RWPE2 (cell line): ENCODE data around the gene PLD5.
"Not testable (repeated sequence)": the region's sequence is repeated elsewhere in the genome, so short reads cannot be mapped to it uniquely, and the experiment has no call there.

ENCODE experiments used
- ATAC-seq: fragments of 200-7000 bp; cut with Tn5 transposase; 3 replicates; pipeline ENCODE4 v1.9.1; 2021; ENCODE audit warnings: low read depth
- DNase-seq: peaks from one replicate; pipeline ENCODE4 v3.0.0-alpha.2; 2020; ENCODE audit warnings: low spot score
- H3K27ac ChIP-seq: fragments of 450-650 bp; 2 replicates; pipeline ENCODE4 v1.5.1; 2017; ENCODE audit warnings: mild to moderate bottlenecking; ENCODE audit not compliant: poor library complexity, severe bottlenecking
- H3K27me3 ChIP-seq: fragments of 250-450 bp; sonication (Bioruptor Pico); 2 replicates; pipeline ENCODE4 v1.5.1; 2021; ENCODE audit warnings: mild to moderate bottlenecking, moderate library complexity; ENCODE audit not compliant: insufficient read depth, poor library complexity, severe bottlenecking
- H3K36me3 ChIP-seq: fragments of 250-450 bp; sonication (Bioruptor Pico); 2 replicates; pipeline ENCODE4 v1.5.1; 2020; ENCODE audit warnings: low read depth, mild to moderate bottlenecking, moderate library complexity
- H3K4me1 ChIP-seq: fragments of 250-450 bp; sonication (Bioruptor Pico); 2 replicates; pipeline ENCODE4 v1.5.1; 2021; ENCODE audit warnings: mild to moderate bottlenecking, moderate library complexity; ENCODE audit not compliant: insufficient read depth, poor library complexity, severe bottlenecking
- H3K4me3 ChIP-seq: fragments of 250-450 bp; sonication (Bioruptor Pico); 2 replicates; pipeline ENCODE4 v1.5.1; 2021; ENCODE audit warnings: mild to moderate bottlenecking, moderate library complexity; ENCODE audit not compliant: severe bottlenecking
- H3K9me3 ChIP-seq: fragments of 250-450 bp; sonication (Bioruptor Pico); 2 replicates; pipeline ENCODE4 v1.5.1; 2021; ENCODE audit warnings: mild to moderate bottlenecking, moderate library complexity; ENCODE audit not compliant: severe bottlenecking
- TF ChIP-seq, protein P1 (sequence below): fragments of 450-650 bp; IDR thresholded peaks from one replicate; pipeline ENCODE4 v1.5.1; 2017; ENCODE audit warnings: mild to moderate bottlenecking, moderate library complexity; ENCODE audit not compliant: poor library complexity, severe bottlenecking

PLD5 gene

DNA sequence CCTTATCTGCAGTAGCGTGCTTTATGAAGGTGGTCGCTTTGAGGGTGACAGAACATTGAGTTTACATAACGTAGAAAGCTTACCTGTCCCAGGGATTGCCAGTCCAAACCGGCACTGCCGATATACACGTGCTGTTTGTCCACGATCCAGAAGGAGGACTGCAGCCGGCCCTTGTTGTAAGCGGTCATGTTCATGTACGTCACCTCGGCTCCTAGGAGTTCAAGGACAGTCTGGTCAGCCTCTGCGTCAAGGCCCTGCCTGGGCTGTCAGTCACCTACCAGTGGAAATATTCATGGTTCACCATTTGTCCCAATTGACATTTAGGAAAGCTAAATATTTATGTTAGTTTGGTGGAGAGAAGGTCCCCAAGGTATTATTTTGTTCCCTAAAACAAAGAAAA lies 304.6 kb downstream of the PLD5 start:
- no peaks in the 10 kb centered on the region for H3K9me3 ChIP-seq
- H3K27me3 ChIP-seq = no peaks in the 10 kb centered on the region
- no peak overlapping the region for H3K4me3 ChIP-seq
- TF ChIP-seq, protein P1, sequence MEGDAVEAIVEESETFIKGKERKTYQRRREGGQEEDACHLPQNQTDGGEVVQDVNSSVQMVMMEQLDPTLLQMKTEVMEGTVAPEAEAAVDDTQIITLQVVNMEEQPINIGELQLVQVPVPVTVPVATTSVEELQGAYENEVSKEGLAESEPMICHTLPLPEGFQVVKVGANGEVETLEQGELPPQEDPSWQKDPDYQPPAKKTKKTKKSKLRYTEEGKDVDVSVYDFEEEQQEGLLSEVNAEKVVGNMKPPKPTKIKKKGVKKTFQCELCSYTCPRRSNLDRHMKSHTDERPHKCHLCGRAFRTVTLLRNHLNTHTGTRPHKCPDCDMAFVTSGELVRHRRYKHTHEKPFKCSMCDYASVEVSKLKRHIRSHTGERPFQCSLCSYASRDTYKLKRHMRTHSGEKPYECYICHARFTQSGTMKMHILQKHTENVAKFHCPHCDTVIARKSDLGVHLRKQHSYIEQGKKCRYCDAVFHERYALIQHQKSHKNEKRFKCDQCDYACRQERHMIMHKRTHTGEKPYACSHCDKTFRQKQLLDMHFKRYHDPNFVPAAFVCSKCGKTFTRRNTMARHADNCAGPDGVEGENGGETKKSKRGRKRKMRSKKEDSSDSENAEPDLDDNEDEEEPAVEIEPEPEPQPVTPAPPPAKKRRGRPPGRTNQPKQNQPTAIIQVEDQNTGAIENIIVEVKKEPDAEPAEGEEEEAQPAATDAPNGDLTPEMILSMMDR = no peak
- H3K36me3 ChIP-seq = no peaks in the 10 kb centered on the region
- no peak overlapping the region for H3K27ac ChIP-seq
- ATAC-seq (no peak), DNase-seq (no peak)
- no peaks in the 10 kb centered on the region for H3K4me1 ChIP-seq

DNA sequence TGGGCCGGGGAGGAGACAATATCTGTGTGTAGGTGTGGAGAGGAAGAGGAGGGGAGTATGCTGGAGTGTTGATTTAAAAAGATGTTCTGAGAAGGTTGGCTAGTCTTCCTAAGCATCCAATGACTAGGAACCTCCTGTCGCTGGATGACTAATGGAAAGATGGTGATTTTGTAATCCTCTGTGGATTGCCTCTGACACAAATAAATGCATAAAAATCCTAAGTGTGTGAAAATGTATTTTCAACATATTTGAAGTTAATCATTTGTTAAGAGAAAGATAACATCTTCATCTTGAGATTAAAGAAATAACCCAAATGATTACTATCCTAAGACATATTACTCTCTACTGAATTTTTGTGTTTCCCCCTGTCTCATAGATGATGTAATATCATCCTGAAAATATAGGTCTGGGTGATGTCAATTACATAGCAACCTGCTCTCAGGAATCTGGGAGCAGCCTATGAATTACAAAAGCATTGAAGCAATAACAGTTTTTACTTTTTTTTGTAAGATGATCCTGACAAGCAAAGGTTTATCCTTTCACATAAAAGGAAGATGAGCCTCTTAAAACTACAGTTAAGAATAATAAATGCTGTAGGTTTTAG lies 305.1 kb downstream of the PLD5 start:
- TF ChIP-seq, protein P1 = no peak
- no peak for DNase-seq

DNA sequence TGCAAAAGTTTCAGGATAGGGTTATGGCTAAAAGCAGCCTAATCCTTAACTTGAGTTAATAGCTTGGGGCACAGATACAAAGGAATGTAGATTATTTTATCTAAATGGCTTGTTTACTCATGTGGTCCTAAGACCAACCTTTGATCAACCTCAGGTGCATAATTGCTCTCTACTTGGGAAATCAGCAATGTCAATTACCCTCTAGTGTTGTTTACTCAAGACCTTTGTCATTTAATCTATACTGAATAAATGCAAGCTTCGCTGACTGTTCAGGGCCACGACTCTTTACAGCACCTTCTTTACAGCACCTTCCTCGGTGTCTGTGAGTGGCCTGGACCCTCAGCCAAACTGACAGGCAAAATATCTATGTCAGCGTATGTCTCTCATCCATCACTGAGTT lies 308.1 kb downstream of the PLD5 start:
- no peak for DNase-seq
- Histone ChIP-seq H3K9me3 (no peaks in the 10 kb centered on the region), H3K36me3 (no peaks in the 10 kb centered on the region), H3K27me3 (no peaks in the 10 kb centered on the region), H3K4me1 (no peaks in the 10 kb centered on the region), H3K27ac (no peak overlapping the region), H3K4me3 (no peak overlapping the region)
- ATAC-seq = no peak
- TF ChIP-seq, protein P1 = no peak

More for the DNA sequence above, 305.1 kb downstream of the PLD5 start:
- no peak overlapping the region for H3K27ac ChIP-seq
- ATAC-seq = peak; percentile 45; the same call in 1 of the 3 replicates
- no peaks in the 10 kb centered on the region for H3K36me3 ChIP-seq
- no peaks in the 10 kb centered on the region for H3K9me3 ChIP-seq
- no peaks in the 10 kb centered on the region for H3K27me3 ChIP-seq
- H3K4me3 ChIP-seq = no peak overlapping the region
- H3K4me1 ChIP-seq = no peaks in the 10 kb centered on the region

DNA sequence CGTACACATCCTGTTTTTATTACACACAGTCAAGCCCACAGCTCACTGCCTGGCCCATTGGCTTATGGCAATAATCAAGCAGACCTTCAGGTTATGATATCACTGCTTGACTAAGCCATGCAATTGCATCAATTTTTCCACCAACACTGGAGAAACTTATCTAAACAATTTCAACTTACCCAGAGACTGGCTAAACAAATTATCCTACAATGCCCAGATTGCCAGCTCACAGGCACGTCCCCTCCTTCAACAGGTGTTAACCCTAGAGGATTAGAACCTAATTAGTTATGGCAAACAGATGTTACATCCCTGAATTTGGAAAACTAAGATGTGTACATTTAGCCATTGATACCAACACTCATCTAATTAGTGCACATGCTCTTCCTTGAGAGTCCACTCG lies 310.0 kb downstream of the PLD5 start:
- H3K27ac ChIP-seq, H3K4me1 ChIP-seq, H3K4me3 ChIP-seq, H3K9me3 ChIP-seq, ATAC-seq, H3K27me3 ChIP-seq, H3K36me3 ChIP-seq, DNase-seq: not testable (repeated sequence)

DNA sequence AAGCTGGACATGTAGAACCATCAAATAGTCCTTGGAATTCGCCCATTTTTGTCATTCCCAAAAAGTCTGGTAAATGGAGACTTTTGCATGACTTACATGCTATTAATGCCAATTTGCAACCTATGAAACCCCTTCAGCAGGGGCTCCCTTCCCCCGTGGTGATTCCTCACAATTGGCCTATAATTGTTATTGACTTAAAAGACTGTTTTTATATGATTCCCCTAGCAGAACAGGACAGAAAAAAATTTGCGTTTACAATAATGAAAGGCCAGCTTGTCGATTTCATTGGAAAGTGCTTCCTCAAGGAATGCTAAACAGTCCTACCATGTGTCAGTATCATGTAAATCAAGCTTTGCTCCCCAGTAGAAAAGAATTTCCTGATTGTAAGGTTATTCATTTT lies 311.5 kb downstream of the PLD5 start:
- not testable (repeated sequence) for H3K9me3 ChIP-seq, H3K4me1 ChIP-seq, H3K36me3 ChIP-seq, ATAC-seq, H3K27me3 ChIP-seq, DNase-seq, H3K4me3 ChIP-seq, H3K27ac ChIP-seq

DNA sequence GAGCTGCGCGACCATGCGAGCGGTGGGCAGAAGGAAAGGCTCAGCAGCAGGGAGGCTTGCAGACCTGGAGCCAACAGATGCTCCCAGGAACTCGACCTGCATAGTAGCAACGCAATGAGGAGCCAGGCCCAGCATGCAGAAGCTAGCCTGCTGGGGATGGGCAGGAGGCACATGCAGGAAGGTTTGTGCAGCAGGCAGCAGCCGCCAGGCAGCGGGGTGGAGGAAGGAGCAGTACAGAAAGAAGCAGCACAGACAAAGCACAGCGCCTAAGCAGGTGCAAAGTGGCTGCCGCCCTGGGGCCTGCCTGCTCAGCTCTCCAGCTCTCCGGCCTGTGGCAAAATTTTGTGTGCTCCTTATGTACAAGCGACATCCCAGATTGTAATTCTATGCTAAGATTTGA lies 312.1 kb downstream of the PLD5 start:
- Histone ChIP-seq H3K4me1 (no peaks in the 10 kb centered on the region), H3K36me3 (no peaks in the 10 kb centered on the region), H3K27me3 (no peaks in the 10 kb centered on the region), H3K4me3 (no peak overlapping the region), H3K27ac (no peak overlapping the region), H3K9me3 (no peaks in the 10 kb centered on the region)
- ATAC-seq (no peak), DNase-seq (no peak)
- TF ChIP-seq, protein P1 = no peak
